ENCODE data around the gene SLC9A2.

GRCh38 chr2:102726128-102727087, 107.1 kb downstream of the SLC9A2 start:
- TF ChIP-seq POLR2A (IDR thresholded peaks at IDR 0.05; ENCODE audit: low read depth, low read length) (no peak), POLR2AphosphoS5 (IDR thresholded peaks at IDR 0.05; ENCODE audit: low read depth, low read length) (no peak)

Measured in GM12892 (cell line).